Neural progenitor cell (in vitro differentiated cells): Measurements from ENCODE around the gene ASPN. TPM values are rescaled to one million over a fixed set of nuclear protein-coding genes. Genes with fewer than 3 reads are reported as not detected.

ENCODE experiments used
- DNase-seq: peaks from one replicate; pipeline ENCODE4 v3.0.0-alpha.2; 2016; ENCODE audit warnings: low spot score
- H2AFZ ChIP-seq: fragments of 200-600 bp; sonication (generic); replicated peaks from 2 replicates; pipeline ENCODE4 v1.6.1; 2016; ENCODE audit warnings: antibody characterized with exemption
- H3F3A ChIP-seq: fragments of 200-600 bp; sonication (generic); 2 replicates; pipeline ENCODE4 v1.6.1; 2016; ENCODE audit warnings: antibody characterized with exemption, low read depth
- H3K27ac ChIP-seq: fragments of 200-600 bp; sonication (generic); 2 replicates; pipeline ENCODE4 v1.5.1; 2016; ENCODE audit warnings: mild to moderate bottlenecking
- H3K27me3 ChIP-seq: fragments of 200-600 bp; sonication (generic); 2 replicates; pipeline ENCODE4 v1.6.1; 2016; ENCODE audit warnings: mild to moderate bottlenecking, moderate library complexity
- H3K36me3 ChIP-seq: fragments of 200-600 bp; sonication (generic); 2 replicates; pipeline ENCODE4 v1.5.1; 2016
- H3K4me1 ChIP-seq: fragments of 200-600 bp; sonication (generic); 2 replicates; pipeline ENCODE4 v1.6.1; 2016; ENCODE audit warnings: mixed run types
- H3K4me2 ChIP-seq: fragments of 200-600 bp; sonication (generic); 2 replicates; pipeline ENCODE4 v1.6.1; 2016
- H3K4me3 ChIP-seq: fragments of 200-600 bp; sonication (generic); 2 replicates; pipeline ENCODE4 v1.5.1; 2016
- H3K79me2 ChIP-seq: fragments of 200-600 bp; sonication (generic); 2 replicates; pipeline ENCODE4 v1.6.1; 2016; ENCODE audit warnings: low read depth
- H3K9ac ChIP-seq: fragments of 200-600 bp; sonication (generic); 2 replicates; pipeline ENCODE4 v1.6.1; 2016
- H3K9me3 ChIP-seq: fragments of 200-600 bp; sonication (generic); 2 replicates; pipeline ENCODE4 v1.5.1; 2016; ENCODE audit warnings: low read depth
- H4K20me1 ChIP-seq: fragments of 200-600 bp; sonication (generic); 2 replicates; pipeline ENCODE4 v1.6.1; 2016; ENCODE audit warnings: low read depth
- H3K27ac Mint-ChIP-seq: 3 replicates; pipeline ENCODE4 v1.8.0; 2021; ENCODE audit warnings: mixed read lengths
- H3K27me3 Mint-ChIP-seq: 2 replicates; pipeline ENCODE4 v1.8.0; 2022; ENCODE audit warnings: low read depth, mild to moderate bottlenecking, inconsistent platforms, moderate library complexity, mixed read lengths; ENCODE audit not compliant: insufficient read depth
- H3K36me3 Mint-ChIP-seq: 3 replicates; pipeline ENCODE4 v1.8.0; 2021; ENCODE audit warnings: mixed read lengths
- H3K4me1 Mint-ChIP-seq: 3 replicates; pipeline ENCODE4 v1.8.0; 2021; ENCODE audit warnings: mixed read lengths
- H3K4me3 Mint-ChIP-seq: 3 replicates; pipeline ENCODE4 v1.8.0; 2021; ENCODE audit warnings: mild to moderate bottlenecking, moderate library complexity, mixed read lengths
- H3K9me3 Mint-ChIP-seq: 3 replicates; pipeline ENCODE4 v1.8.0; 2020; ENCODE audit warnings: mixed read lengths
- CTCF ChIP-seq: fragments of 200-600 bp; sonication (generic); IDR thresholded peaks from 2 replicates; pipeline ENCODE4 v1.5.1; 2017; ENCODE audit warnings: antibody characterized with exemption, mild to moderate bottlenecking
- EZH2 ChIP-seq: fragments of 200-600 bp; sonication (generic); IDR thresholded peaks from 2 replicates; pipeline ENCODE4 v1.6.1; 2017; ENCODE audit warnings: antibody characterized with exemption, mild to moderate bottlenecking, moderate library complexity
- EZH2phosphoT487 ChIP-seq: fragments of 200-600 bp; sonication (generic); IDR thresholded peaks from 2 replicates; pipeline ENCODE4 v1.6.1; 2017; ENCODE audit warnings: antibody characterized with exemption
- total RNA-seq: library from RNA; depleted of rRNA; stranded (reverse); fragments of >200 nt; gene quantifications from 2 replicates; pipeline ENCODE4 v1.2.3, GENCODE V29; 2015; ENCODE audit warnings: low replicate concordance

Gene ASPN
- total RNA-seq, 1 donor from 2014 or later = not detected

- H3K4me3 Mint-ChIP-seq = no peak overlapping the region
- Histone ChIP-seq H3K27me3 (no peaks in the 10 kb centered on the region), H3K9me3 (no peaks in the 10 kb centered on the region), H3K27ac (no peak overlapping the region), H4K20me1 (no peaks in the 10 kb centered on the region), H3K79me2 (no peaks in the 10 kb centered on the region), H3F3A (no peaks in the 10 kb centered on the region), H3K4me3 (no peak overlapping the region), H3K4me2 (no peak overlapping the region), H3K4me1 (peaks cover 10% of the 10 kb centered on the region), H3K9ac (no peak overlapping the region), H2AFZ (no peak overlapping the region), H3K36me3 (no peaks in the 10 kb centered on the region)
- H3K27ac Mint-ChIP-seq = no peak overlapping the region
- H3K4me1 Mint-ChIP-seq = peaks cover 3% of the 10 kb centered on the region
- H3K9me3 Mint-ChIP-seq = no peaks in the 10 kb centered on the region
- no peak for DNase-seq
- TF ChIP-seq CTCF = no peak
- no peak for TF ChIP-seq EZH2phosphoT487
- TF ChIP-seq EZH2 = no peak
- H3K36me3 Mint-ChIP-seq = no peaks in the 10 kb centered on the region
- H3K27me3 Mint-ChIP-seq = no peaks in the 10 kb centered on the region
Observed at GRCh38 chr9:92524881-92525280, 42.6 kb upstream of the ASPN start.

- H3K4me1 Mint-ChIP-seq = peaks cover 3% of the 10 kb centered on the region
- H4K20me1 ChIP-seq = no peaks in the 10 kb centered on the region
- no peaks in the 10 kb centered on the region for H3F3A ChIP-seq
- no peak overlapping the region for H3K27ac Mint-ChIP-seq
- no peak overlapping the region for H3K4me2 ChIP-seq
- no peak for TF ChIP-seq EZH2
- TF ChIP-seq EZH2phosphoT487 = no peak
- no peak for TF ChIP-seq CTCF
- H3K9me3 ChIP-seq = no peaks in the 10 kb centered on the region
- peaks cover 4% of the 10 kb centered on the region for H3K4me1 ChIP-seq
- no peaks in the 10 kb centered on the region for H3K36me3 ChIP-seq
- no peak overlapping the region for H3K27ac ChIP-seq
- H3K9me3 Mint-ChIP-seq = no peaks in the 10 kb centered on the region
- no peaks in the 10 kb centered on the region for H3K79me2 ChIP-seq
- H3K27me3 Mint-ChIP-seq = no peaks in the 10 kb centered on the region
- H3K9ac ChIP-seq = no peak overlapping the region
- no peak overlapping the region for H3K4me3 Mint-ChIP-seq
- no peaks in the 10 kb centered on the region for H3K27me3 ChIP-seq
- H3K36me3 Mint-ChIP-seq = no peaks in the 10 kb centered on the region
- H3K4me3 ChIP-seq = no peak overlapping the region
- no peak overlapping the region for H2AFZ ChIP-seq
- DNase-seq = no peak
Observed at GRCh38 chr9:92522983-92523970, 41.0 kb upstream of the ASPN start.

GRCh38 chr9:92520837-92521236 lies 38.5 kb upstream of the ASPN start:
- H3K27me3 ChIP-seq = no peaks in the 10 kb centered on the region
- H3K9ac ChIP-seq = no peak overlapping the region
- H3K36me3 ChIP-seq = no peaks in the 10 kb centered on the region
- Mint-ChIP-seq H3K4me1 (peaks cover 5% of the 10 kb centered on the region), H3K27me3 (no peaks in the 10 kb centered on the region), H3K9me3 (no peaks in the 10 kb centered on the region), H3K4me3 (no peak overlapping the region), H3K36me3 (no peaks in the 10 kb centered on the region), H3K27ac (no peak overlapping the region)
- peaks cover 10% of the 10 kb centered on the region for H3K4me1 ChIP-seq
- H4K20me1 ChIP-seq = no peaks in the 10 kb centered on the region
- H3K27ac ChIP-seq = no peak overlapping the region
- no peak for TF ChIP-seq EZH2phosphoT487
- no peak for TF ChIP-seq EZH2
- H3K4me2 ChIP-seq = no peak overlapping the region
- H2AFZ ChIP-seq = no peak overlapping the region
- H3K79me2 ChIP-seq = no peaks in the 10 kb centered on the region
- no peak overlapping the region for H3K4me3 ChIP-seq
- no peaks in the 10 kb centered on the region for H3K9me3 ChIP-seq
- H3F3A ChIP-seq = no peaks in the 10 kb centered on the region
- no peak for DNase-seq

- TF ChIP-seq EZH2phosphoT487 (no peak), CTCF (no peak), EZH2 (no peak)
- Mint-ChIP-seq H3K36me3 (no peaks in the 10 kb centered on the region), H3K27ac (no peak overlapping the region), H3K27me3 (no peaks in the 10 kb centered on the region), H3K9me3 (no peaks in the 10 kb centered on the region), H3K4me1 (peaks cover 3% of the 10 kb centered on the region), H3K4me3 (no peak overlapping the region)
- Histone ChIP-seq H3K79me2 (no peaks in the 10 kb centered on the region), H3K9me3 (no peaks in the 10 kb centered on the region), H4K20me1 (no peaks in the 10 kb centered on the region), H3K4me2 (no peak overlapping the region), H3K9ac (no peak overlapping the region), H3F3A (no peaks in the 10 kb centered on the region), H3K36me3 (no peaks in the 10 kb centered on the region), H3K27me3 (no peaks in the 10 kb centered on the region), H3K4me1 (peaks cover 10% of the 10 kb centered on the region), H3K4me3 (no peak overlapping the region), H2AFZ (no peak overlapping the region), H3K27ac (no peak overlapping the region)
- no peak for DNase-seq
Observed at GRCh38 chr9:92518199-92518598, 35.9 kb upstream of the ASPN start.
